ENCODE measurements around the gene PSG6.

GRCh38 chr19:42879613-42880012 lies 38.1 kb downstream of the PSG6 start, which contains the start of gene PSG1:
- TF ChIP-seq EZH2 (IDR thresholded peaks at IDR 0.05; ENCODE audit: insufficient read depth, poor library complexity, severe bottlenecking) (no peak), EZH2phosphoT487 (IDR thresholded peaks at IDR 0.05; ENCODE audit: insufficient read depth, low read depth) (no peak)
